Activated naive CD8-positive, alpha-beta T cell (primary cell): ENCODE data around the gene SWAP70.
A peak's percentile ranks its signal among the peaks of the same experiment; 100 is the strongest.

Experiments
- H3K27ac Mint-ChIP-seq: one replicate; pipeline ENCODE4 v1.8.0; 2021; ENCODE audit warnings: mixed read lengths
- H3K27me3 Mint-ChIP-seq: one replicate; pipeline ENCODE4 v1.8.0; 2021; ENCODE audit warnings: mixed read lengths
- H3K36me3 Mint-ChIP-seq: one replicate; pipeline ENCODE4 v1.8.0; 2021; ENCODE audit warnings: mixed read lengths
- H3K4me1 Mint-ChIP-seq: one replicate; pipeline ENCODE4 v1.8.0; 2021; ENCODE audit warnings: low read depth, mixed read lengths
- H3K4me3 Mint-ChIP-seq: one replicate; pipeline ENCODE4 v1.8.0; 2021; ENCODE audit warnings: mild to moderate bottlenecking, mixed read lengths
- H3K9me3 Mint-ChIP-seq: one replicate; pipeline ENCODE4 v1.8.0; 2021; ENCODE audit warnings: low read depth, mixed read lengths

Gene SWAP70

DNA sequence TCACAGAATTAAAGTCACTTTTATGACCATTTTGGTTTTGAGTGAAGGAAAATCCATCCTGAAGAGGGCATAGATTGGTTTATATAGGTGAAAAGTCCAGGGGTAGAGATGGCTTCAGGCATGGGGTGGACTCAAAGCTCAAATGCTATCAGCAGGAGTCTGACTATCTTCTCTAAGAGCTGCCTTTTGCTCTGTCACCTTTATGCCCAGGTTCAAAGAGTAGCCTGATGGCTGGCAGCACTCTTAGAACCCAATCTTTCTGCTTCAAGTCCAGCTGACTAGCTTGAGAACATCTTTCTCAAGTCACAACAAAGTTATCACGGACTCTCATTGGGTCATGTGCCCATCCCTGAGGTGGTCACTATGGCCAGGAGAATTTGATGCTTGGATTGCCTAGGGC lies 27.2 kb upstream of the SWAP70 start:
- no peaks in the 10 kb centered on the region for H3K9me3 Mint-ChIP-seq
- H3K4me3 Mint-ChIP-seq: no peak overlapping the region
- no peak overlapping the region for H3K27ac Mint-ChIP-seq
- H3K27me3 Mint-ChIP-seq: no peaks in the 10 kb centered on the region
- peaks cover 2% of the 10 kb centered on the region for H3K36me3 Mint-ChIP-seq
- H3K4me1 Mint-ChIP-seq: no peaks in the 10 kb centered on the region

DNA sequence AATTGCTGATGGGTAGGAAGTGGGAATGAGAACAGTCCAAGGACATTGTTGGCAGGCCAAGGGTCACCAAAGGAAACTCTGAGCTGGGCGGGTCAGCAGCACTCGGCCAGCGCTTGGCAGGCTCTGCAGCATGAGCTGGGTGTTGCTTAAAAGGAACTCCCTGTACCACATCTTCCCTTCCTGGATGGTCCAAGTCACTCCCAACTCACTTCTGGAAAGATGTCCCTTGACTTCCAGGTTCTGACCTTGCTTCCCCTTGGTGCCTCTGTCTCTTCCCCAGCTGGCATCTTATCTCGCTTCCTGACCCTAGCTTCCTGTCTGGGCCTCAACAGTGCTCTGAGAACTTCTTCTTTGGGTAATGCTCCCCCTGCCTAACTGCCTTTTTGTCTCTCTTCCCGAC lies 24.8 kb upstream of the SWAP70 start:
- Mint-ChIP-seq H3K4me1 (no peaks in the 10 kb centered on the region), H3K27ac (no peak overlapping the region), H3K36me3 (no peaks in the 10 kb centered on the region), H3K4me3 (no peak overlapping the region), H3K27me3 (no peaks in the 10 kb centered on the region), H3K9me3 (no peaks in the 10 kb centered on the region)

DNA sequence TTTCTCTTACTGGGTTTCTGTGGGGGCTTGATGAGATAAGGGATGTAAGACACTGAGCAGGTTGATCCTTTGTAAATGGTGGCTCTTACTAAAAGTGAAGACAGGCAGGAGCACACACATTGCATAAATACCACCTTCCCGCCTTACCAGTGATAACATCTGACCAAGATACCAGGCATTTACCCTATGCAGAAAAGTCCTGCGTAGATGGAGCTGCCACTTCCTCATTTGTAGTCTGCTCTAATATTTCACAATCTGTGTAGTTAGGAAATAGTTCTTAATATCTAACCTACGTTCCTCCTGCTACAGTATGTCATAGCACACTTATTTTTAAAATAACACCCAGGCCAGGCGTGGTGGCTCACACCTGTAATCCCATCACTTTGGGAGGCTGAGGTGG lies 23.9 kb upstream of the SWAP70 start:
- Mint-ChIP-seq H3K9me3 (no peaks in the 10 kb centered on the region), H3K27ac (no peak overlapping the region), H3K4me1 (no peaks in the 10 kb centered on the region), H3K36me3 (no peaks in the 10 kb centered on the region), H3K4me3 (no peak overlapping the region), H3K27me3 (no peaks in the 10 kb centered on the region)

DNA sequence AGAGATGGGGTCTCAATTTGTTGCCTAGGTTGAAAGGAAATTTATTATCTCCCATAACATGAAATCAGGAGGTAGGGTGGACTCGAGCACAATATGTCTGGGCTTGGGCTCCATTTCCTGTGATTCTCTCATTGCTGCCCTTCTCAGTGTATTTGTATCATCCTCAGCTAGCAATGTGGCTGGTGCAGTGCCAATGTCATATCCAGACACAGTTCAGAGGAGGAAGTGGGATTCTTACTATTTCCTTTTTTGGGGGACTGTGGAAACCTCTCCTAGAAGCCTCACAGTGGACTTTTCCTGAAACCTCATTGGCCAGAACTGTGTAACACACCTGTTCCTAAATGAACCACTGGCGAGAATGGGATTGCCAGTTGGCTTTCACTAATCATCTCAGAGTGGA lies 21.0 kb upstream of the SWAP70 start:
- H3K9me3 Mint-ChIP-seq: peaks cover 4% of the 10 kb centered on the region
- no peak overlapping the region for H3K4me3 Mint-ChIP-seq
- no peaks in the 10 kb centered on the region for H3K4me1 Mint-ChIP-seq
- H3K27me3 Mint-ChIP-seq: peaks cover 3% of the 10 kb centered on the region
- H3K36me3 Mint-ChIP-seq: no peaks in the 10 kb centered on the region
- no peak overlapping the region for H3K27ac Mint-ChIP-seq

DNA sequence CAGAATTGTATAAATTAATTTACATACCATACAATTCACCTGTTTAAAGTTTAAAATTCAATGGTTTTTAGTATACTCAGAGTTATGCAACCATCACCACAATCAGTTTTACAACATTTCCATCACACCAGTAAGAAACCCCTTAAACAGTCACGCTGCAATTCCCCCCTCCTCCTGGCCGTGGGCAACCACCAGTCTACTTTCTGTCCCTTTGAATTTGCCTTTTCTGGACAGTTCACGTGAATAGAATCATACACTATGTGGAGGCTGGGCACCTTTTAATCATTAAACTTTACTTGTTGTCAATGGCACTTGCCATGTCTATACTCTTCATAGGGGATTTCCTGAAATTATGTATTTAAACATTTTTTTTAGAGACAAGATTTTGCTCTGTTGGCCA lies 20.1 kb upstream of the SWAP70 start:
- H3K27me3 Mint-ChIP-seq: peaks cover 3% of the 10 kb centered on the region

DNA sequence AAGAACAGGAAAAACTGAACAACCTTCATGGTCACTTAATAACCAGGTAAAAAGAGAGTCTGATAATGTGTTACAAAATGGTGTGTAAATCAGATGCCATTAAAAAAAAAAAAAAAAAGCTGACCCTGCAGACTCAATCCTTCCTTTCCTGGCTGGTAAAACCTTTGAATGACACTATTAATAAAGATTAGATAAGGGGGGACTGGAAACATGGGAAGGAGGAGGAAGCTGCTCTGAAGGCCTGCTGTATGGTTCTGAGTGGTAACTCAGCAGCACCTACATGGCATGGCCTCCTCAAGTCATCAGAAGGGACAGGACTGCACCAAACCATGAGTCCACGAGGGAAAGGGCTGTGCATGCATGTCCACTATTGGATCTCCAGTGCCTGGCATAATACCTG lies 18.0 kb upstream of the SWAP70 start:
- Mint-ChIP-seq H3K4me3 (no peak overlapping the region), H3K36me3 (no peaks in the 10 kb centered on the region), H3K27me3 (peaks cover 3% of the 10 kb centered on the region), H3K27ac (no peak overlapping the region), H3K4me1 (no peaks in the 10 kb centered on the region), H3K9me3 (peaks cover 4% of the 10 kb centered on the region)

More for the DNA sequence above, 20.1 kb upstream of the SWAP70 start:
- H3K27ac Mint-ChIP-seq: no peak overlapping the region
- no peaks in the 10 kb centered on the region for H3K36me3 Mint-ChIP-seq
- H3K9me3 Mint-ChIP-seq: peaks cover 4% of the 10 kb centered on the region
- H3K4me3 Mint-ChIP-seq: no peak overlapping the region
- H3K4me1 Mint-ChIP-seq: no peaks in the 10 kb centered on the region

DNA sequence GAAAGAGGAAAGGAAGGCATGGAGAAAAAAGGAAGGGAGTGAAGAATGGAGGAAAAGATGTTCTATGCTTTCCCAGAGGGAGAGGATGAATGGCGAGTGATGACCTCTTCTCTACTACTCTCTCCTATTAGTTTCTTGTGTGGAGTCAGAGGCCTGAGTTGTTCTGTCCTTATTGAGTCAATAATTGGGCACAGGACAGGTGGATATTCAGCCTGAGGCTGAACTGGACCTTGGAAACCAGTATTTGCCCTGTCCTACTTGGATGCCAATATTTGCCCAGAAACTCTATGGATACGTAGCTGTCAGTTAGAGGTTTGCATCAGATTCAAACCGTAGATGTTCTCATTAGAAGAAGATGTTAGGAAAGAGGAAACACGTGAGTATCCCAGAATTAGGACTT lies 17.6 kb upstream of the SWAP70 start:
- no peaks in the 10 kb centered on the region for H3K4me1 Mint-ChIP-seq
- H3K36me3 Mint-ChIP-seq: no peaks in the 10 kb centered on the region
- peaks cover 3% of the 10 kb centered on the region for H3K27me3 Mint-ChIP-seq
- peaks cover 4% of the 10 kb centered on the region for H3K9me3 Mint-ChIP-seq
- no peak overlapping the region for H3K27ac Mint-ChIP-seq
- no peak overlapping the region for H3K4me3 Mint-ChIP-seq

DNA sequence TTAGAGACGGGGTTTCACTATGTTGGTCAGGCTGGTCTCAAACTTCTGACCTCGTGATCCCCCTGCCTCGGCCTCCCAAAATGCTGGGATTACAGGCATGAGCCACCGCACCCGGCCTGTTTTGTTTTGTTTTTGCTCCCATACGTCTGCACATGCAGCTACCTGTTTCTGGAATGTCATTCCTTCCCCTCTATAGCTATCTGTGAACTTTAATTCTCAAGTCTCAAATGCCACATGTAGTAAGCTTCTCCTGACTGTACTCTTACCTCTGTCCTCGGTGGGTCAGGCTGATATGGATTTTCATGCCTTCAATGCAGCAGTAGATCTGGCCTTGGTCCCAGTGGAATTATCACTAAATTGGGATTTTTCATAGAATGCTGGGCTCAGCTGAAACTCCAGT lies 12.4 kb upstream of the SWAP70 start:
- Mint-ChIP-seq H3K4me3 (no peak overlapping the region), H3K27me3 (peaks cover 3% of the 10 kb centered on the region), H3K27ac (no peak overlapping the region), H3K36me3 (peaks cover 5% of the 10 kb centered on the region), H3K9me3 (peaks cover 7% of the 10 kb centered on the region), H3K4me1 (no peaks in the 10 kb centered on the region)

DNA sequence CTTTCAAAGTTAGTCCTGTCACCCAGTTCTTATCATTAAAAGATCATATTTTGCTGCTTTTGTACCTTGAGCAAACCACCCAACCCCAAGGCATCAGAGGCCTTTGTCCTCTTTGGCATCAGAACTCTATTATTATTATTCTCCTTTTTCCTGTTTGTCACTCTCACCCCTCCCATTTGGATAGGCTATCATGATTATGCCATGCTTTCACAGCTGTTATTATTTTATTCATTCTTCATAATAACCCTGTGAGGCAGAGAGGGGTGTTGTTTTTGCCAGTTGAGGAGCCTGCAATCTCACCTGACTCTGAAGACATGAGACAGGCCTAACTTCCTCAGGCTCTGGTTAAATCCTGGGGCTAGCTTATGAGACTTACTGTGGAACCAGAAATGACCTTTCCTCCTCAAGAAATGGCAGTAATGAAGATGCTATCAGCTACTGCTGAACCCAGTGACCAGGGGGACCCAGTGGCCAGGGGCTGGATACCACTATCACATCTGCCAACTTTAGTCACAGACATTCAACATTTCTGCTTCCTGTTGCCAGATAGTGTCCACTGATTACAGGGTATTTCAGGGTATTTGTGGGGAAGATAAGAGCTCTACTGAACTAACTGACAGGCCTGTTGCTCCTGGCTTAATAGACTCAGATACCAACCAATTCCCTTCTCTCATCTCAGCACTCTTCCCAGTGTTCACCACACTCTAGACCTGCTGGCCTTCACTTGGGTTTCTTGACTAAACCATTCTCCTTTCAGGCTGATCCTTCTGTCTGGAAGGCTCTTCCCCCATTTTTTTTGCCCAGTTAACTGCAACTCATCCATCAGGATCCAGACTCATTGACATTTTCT lies 11.8 kb upstream of the SWAP70 start:
- H3K4me3 Mint-ChIP-seq: no peak overlapping the region
- H3K4me1 Mint-ChIP-seq: no peaks in the 10 kb centered on the region
- no peak overlapping the region for H3K27ac Mint-ChIP-seq
- peaks cover 7% of the 10 kb centered on the region for H3K9me3 Mint-ChIP-seq
- H3K36me3 Mint-ChIP-seq: peaks cover 5% of the 10 kb centered on the region
- peaks cover 3% of the 10 kb centered on the region for H3K27me3 Mint-ChIP-seq

DNA sequence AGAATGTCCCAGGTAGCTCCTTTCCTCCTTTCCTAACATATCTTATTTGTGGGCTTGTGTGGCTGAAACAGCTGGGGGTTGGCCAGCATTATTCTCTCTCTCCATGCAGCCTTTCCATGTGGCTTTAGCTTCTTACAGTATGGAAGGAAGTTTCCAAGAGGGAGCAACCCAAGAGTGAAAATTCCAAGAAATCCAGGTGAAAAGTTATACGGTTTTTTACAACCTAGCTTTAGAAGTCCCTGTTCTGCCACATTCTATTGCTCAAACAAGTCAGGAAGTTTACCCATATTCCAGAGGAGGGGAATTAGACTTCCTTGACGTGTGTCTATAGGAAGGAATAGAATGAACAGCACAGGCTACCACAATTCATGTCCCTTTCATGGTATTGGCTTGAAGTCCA lies 10.0 kb upstream of the SWAP70 start:
- H3K27me3 Mint-ChIP-seq: peaks cover 4% of the 10 kb centered on the region
- H3K4me1 Mint-ChIP-seq: no peaks in the 10 kb centered on the region
- H3K4me3 Mint-ChIP-seq: no peak overlapping the region
- peaks cover 3% of the 10 kb centered on the region for H3K9me3 Mint-ChIP-seq
- peaks cover 5% of the 10 kb centered on the region for H3K36me3 Mint-ChIP-seq
- H3K27ac Mint-ChIP-seq: no peak overlapping the region

DNA sequence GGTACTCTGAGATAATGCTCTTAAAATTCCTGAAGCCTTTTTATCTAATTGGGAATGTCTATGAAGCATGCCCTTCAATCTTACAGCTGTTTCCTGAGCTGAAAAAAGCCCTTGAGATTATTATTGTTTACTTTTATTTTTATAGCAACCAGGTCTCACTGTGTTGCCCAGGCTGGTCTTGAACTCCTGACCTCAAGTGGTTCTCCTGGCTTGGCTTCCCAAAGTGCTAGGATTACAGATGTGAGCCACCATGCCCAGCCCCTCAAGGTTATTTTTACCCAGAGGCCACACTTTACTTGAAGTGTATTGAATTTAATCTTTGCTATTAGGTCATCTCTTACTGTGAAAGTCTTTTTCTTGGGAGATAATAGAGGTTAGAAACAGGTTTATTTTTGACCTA lies 7.0 kb upstream of the SWAP70 start:
- Mint-ChIP-seq H3K4me3 (no peak overlapping the region), H3K27ac (no peak overlapping the region), H3K4me1 (no peaks in the 10 kb centered on the region), H3K27me3 (peaks cover 7% of the 10 kb centered on the region), H3K9me3 (peaks cover 3% of the 10 kb centered on the region), H3K36me3 (peaks cover 5% of the 10 kb centered on the region)

DNA sequence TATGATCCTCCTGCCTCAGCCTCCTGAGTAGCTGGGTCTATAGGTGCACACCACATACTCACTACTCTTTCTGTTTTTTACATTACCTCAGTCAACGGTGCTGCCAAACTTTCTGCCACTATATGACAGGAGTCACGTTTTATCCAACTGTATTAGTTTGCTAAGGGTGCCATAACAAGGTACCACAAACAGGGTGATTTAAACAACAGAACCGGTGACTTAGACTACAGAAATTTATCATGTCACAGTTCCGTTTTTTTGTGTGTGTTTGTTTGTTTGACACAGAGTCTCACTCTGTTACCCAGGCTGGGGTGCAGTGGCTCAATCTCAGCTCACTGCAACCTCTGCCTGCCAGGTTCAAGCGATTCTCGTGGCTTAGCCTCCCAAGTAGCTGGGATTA lies 6.3 kb upstream of the SWAP70 start:
- Mint-ChIP-seq H3K4me1 (peaks cover 2% of the 10 kb centered on the region), H3K4me3 (no peak overlapping the region), H3K9me3 (peaks cover 3% of the 10 kb centered on the region), H3K27me3 (peaks cover 13% of the 10 kb centered on the region), H3K27ac (no peak overlapping the region), H3K36me3 (peaks cover 4% of the 10 kb centered on the region)

DNA sequence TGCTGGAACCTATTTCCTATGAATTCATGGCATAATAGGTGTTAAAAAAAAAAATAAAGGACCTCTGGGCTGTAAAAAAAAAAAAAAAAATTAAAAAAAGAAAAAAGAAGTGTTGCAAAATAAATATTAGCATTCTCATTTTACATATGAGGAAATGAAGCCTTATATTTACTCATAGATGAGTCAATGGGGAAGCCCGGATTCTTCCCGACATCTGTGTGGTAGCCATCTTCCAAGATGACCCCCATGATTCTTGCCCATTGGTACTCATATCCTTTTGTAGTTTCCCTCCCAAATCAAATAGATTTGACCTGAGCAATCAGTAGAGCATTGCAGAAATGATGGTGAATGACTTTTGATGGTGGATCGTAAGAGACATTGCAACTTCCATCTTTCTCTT lies 3.0 kb upstream of the SWAP70 start:
- H3K9me3 Mint-ChIP-seq: peaks cover 9% of the 10 kb centered on the region
- peaks cover 26% of the 10 kb centered on the region for H3K27me3 Mint-ChIP-seq
- no peak overlapping the region for H3K27ac Mint-ChIP-seq
- H3K4me3 Mint-ChIP-seq: no peak overlapping the region
- peaks cover 17% of the 10 kb centered on the region for H3K4me1 Mint-ChIP-seq
- peaks cover 5% of the 10 kb centered on the region for H3K36me3 Mint-ChIP-seq

DNA sequence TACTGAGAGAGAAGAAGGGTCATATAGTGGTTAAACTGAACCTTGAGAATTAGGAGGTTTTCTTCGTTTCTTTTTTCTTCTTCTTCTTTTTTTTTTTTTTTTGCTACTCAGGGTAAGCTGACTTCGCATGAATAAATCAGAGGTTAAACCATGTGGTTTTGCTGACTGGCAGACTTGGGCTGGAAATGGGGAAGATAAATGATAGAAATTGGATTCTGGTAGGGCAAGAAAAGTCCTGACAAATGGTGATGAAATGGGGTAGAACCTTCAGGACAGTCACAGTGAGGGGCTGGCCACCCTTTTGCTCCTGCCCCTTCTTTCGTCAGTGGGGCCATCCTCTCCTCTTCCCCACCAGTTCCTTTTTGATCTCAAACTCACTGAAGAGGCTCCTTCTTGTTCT lies 1.6 kb upstream of the SWAP70 start:
- Mint-ChIP-seq H3K27ac (no peak overlapping the region), H3K9me3 (peaks cover 8% of the 10 kb centered on the region), H3K4me3 (peak overlapping the region; percentile 27), H3K4me1 (peaks cover 17% of the 10 kb centered on the region), H3K27me3 (peaks cover 26% of the 10 kb centered on the region), H3K36me3 (peaks cover 6% of the 10 kb centered on the region)

DNA sequence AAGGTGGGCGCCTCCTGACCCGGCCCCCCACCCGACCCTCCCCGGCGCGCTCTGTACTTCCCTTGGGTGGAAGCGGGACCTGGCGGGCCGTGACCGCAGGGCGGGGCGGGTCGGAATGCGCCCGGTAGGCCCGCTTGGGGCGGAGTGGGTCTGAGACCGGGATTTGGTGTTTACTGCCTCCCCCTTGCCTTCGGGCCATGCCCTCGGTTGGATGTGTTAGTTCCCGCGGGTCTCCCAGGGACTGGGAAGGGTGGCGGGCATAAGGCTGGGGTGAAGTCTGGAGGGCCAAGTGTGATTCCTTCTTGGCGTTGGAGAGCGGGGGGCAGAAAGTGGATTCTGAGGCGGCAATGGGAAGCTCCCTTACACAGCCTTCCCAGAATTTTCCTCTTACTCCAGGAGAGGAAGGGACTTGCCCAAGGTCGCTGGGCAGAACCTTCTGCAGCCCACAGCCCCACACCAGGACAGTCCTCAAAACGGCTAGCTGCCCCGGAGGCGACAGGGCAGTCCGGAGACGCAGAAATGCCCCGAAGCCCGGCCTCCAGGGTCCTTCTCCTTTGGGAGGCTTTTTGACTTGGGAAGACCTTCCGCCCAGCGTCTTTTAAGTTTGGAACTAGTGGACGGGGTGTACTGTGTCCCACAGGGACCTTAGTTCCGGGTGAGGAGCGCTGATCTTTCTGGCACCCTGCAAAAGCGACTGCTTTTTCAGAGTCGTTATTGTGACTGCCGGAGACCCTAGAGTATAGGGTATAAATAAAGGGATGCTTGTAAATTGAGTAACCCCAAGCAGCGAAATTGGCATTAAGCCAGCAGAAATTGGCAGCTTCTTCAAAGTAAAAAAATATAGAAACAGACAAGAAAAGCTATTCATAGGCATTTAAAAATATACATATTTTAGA lies 647 bp downstream of the SWAP70 start:
- Mint-ChIP-seq H3K4me1 (peaks cover 17% of the 10 kb centered on the region), H3K9me3 (peaks cover 8% of the 10 kb centered on the region), H3K27me3 (peaks cover 22% of the 10 kb centered on the region), H3K36me3 (peaks cover 6% of the 10 kb centered on the region), H3K4me3 (peak overlapping the region; percentile 89), H3K27ac (no peak overlapping the region)
